Right ventricle myocardium superior (tissue), 1 donor: ENCODE data around the gene PDILT. TPM values are rescaled to one million over a fixed set of nuclear protein-coding genes. Genes with fewer than 3 reads are reported as not detected.

Experiments used
- ATAC-seq: fragments of 200-7000 bp; cut with Tn5 transposase; one replicate; pipeline ENCODE4 v1.9.1; 2020; ENCODE audit warnings: mild to moderate bottlenecking; ENCODE audit not compliant: poor library complexity
- DNase-seq: peaks from one replicate; pipeline ENCODE4 v3.0.0-alpha.2; 2020
- intact Hi-C: fragments of 100-400 bp; cut with DNase I; formaldehyde crosslinking; loops from one replicate; pipeline ENCODE4 v1.11.2; 2022
- total RNA-seq: library from RNA; stranded (reverse); fragmentation: NEBNext Ultra II Directional; extraction: Animal tissue kit (Norgen Biotek cat#: 25700); gene quantifications from one replicate; pipeline ENCODE4 v1.2.1, GENCODE V29; 2021
- donor health status: DM: no; HTN: yes; CAD: no; lungs with severe emphysema.

PDILT gene
- total RNA-seq, 1 donor from 2014 or later: not detected

DNA sequence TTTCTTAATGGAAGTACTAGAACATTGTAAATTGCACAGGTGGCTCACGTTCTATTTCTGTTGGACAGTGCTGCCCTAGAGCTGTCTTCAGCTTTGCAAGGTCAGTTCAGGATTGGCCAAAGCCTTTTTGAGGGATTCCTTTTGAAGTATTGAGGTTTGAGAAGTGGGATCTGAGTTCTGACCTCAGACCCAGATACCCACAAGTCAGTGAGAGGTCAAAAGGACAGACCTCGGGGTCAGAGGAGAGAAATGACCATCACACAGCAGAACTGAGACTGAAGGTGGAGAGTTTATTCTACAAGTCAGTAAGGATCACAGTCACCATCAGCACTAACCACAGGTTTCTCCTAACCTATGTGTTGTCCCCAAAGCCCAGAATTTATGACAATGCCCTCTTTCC is 6.5 kb upstream of the PDILT start:
- intact Hi-C loops: no loop called here
- DNase-seq: no peak
- ATAC-seq: no peak

DNA sequence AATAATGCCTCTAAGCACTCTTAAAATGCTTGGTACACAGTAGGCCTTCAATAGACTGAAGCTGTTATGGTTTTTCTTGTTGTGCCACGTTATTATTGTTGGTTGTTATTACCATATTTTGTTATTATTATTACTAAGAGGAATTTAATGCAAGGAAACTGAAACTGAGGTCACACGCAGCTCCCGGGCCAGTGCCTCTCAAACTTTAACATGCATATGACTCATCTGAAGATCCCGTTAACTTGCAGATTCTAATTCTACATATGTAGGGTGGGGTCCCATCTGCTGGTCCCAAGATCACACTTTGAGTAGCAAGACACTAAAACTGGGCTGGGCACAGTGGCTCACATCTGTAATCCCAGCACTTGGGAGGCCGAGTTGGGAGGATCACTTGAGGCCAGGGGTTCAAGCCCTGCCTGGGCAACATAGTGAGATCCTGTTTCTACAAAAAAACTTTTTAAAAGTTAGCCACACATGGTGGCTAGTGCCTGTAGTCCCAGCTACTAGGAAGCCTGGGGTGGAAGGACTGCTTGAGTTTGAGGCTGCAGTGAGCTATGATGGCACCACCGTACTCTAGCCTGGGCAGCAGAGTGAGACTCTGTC is 5.7 kb upstream of the PDILT start:
- ATAC-seq (peak; percentile 29), DNase-seq (no peak)
- intact Hi-C loops: no loop called here

DNA sequence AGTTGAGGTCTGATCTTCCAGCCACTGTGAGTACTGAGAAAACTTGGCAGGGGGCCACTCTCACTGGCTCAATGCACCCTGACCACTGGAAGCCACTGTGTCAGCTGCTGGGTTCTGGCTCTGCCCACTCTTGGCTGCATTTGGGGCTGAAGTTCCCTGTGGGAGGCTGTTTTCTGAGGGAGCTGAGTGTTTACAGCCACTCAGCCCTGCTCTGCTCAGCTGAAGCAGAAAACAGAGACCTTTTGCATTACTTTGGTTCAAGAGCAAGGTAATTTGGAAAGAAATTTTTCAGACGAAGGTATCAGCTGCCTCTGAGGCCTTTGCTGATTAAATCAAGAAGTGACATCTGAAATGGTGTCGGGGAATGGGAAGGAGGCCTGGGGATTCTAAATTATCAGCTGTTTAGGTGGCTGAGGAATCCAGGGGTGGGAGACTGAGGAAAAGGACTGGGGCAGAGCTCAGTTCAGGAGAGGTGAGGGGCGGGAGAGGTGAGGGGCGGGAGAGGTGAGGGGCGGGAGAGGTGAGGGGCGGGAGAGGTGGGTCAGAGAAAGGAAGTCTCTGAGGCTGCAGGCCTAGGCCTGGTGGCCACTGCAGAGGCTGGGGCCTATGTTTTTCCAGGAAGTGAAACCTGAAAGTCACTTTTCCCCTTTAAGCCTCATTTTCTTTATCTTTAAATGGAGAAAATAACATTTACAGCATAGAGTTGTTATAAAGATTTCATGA is 5.0 kb upstream of the PDILT start, which contains the start of gene ACSM5:
Gene ACSM5, plus strand, starts transcription at position 137 of the 723 bp plus-strand sequence. CDS start 1,951 bp downstream, outside the sequence.
- ATAC-seq: peak; percentile 82
- intact Hi-C loops: no loop called here
- DNase-seq: peak; percentile 77

DNA sequence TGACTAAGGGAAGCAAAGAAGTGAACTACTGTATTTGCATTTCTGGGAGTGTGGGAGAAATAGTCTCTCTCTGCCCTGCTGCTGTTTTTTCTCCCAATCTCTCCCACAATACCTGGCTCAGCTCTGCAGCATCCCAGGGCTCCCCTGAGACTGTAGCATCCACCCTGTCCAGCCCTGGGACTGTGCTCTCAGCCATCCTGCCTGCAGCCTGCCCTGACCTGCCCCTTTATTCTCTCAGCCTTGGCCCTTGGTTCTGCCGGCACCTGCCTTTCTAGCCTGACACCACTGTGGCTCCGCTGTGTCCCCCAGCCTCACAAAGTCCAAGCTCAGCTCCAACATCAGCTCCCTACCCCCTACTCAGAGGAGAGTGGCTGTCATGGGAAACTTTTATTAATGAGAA is 1.9 kb downstream of the PDILT start:
- ATAC-seq (no peak), DNase-seq (no peak)
- intact Hi-C loops: no loop called here

DNA sequence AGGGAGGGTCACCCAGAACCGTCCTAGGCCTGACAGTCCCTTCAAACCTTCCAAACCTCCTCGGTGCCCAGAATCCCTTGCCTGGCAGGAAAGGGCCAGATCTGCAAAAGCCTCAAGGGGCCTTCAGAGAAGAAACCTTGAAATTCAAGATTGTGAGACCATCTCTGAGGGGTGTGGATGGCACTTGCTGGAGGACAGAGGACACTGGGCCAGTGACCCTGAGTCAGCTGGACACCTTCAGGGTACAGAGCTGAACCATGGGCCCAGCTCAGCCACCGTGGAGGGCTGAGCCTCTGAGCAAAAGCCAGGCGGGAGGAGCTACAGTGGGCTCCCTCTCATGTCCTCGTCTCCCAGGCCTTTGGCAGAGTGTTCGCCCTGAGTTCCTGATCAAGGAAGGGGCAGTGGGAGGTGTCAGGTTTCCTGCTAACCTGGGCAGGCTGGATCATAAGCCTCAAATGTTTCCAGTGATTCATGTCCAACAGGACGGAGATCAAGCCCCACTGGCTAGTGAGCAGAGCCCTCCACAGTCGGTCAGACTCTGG is 3.0 kb downstream of the PDILT start:
- no peak for DNase-seq
- intact Hi-C loops: no loop called here
- no peak for ATAC-seq

DNA sequence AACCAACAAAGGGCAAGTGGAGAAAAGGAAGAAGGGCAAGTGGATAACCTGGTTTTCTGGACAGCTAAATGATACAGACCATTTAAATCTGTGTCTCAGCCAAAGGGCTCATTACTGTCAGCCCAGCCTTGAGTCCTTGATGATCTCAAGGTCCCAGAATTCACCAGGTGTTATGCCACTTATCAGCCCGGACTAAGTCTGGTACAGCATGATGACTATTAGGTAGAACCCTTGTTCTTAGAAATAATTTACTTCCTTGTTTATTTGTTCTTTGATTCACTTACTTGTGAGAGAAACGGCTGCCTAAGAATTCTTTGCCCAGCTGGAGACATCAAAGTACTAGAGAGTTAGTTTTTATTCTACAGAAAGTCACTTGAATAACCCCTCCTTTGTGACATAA is 3.5 kb downstream of the PDILT start:
- DNase-seq: no peak
- intact Hi-C loops: no loop called here
- no peak for ATAC-seq

DNA sequence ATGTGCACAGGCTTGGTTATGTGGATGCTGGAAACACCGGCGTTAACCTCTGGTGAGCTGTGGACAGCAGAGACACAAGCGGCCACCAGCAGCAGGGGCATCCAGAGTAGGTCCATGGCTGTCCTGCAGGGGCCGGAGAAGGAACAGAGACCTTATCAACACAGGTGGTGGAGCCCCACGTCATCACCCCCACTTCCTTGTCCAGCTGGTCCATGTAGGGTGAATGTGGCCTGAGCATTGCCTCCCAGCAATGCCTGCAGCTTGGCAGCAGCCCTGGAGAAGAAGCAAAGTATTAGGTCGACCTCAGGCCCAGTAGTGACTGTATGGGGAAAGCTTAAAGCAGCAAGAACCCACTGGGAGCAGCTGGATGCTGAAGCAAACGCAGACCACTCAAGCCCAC is 5.4 kb downstream of the PDILT start:
- no peak for ATAC-seq
- no peak for DNase-seq
- intact Hi-C loops: no loop called here

DNA sequence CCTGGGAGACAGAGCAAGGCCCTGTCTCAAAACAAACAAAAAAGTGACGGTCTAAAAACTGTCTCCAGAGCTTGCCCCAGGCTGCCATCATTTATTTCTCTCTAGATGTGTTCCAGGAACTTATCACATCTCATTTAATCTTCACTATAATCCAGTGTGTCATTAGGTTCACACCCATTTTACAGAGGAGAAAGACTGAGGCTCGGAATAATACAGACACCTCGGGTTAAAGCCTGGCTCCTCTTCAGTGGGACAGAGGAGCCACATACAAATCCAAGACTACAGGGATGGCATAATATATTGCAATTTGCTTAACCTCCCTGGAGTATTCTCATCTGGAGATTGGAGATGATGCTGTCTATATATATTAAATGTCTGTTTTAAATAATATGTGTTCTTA is 5.9 kb downstream of the PDILT start:
- intact Hi-C loops: no loop called here
- ATAC-seq: no peak
- DNase-seq: no peak

GRCh38 chr16:20397468-20398074 is 7.0 kb downstream of the PDILT start:
- no peak for DNase-seq
- ATAC-seq: no peak
- intact Hi-C loops: no loop called here

DNA sequence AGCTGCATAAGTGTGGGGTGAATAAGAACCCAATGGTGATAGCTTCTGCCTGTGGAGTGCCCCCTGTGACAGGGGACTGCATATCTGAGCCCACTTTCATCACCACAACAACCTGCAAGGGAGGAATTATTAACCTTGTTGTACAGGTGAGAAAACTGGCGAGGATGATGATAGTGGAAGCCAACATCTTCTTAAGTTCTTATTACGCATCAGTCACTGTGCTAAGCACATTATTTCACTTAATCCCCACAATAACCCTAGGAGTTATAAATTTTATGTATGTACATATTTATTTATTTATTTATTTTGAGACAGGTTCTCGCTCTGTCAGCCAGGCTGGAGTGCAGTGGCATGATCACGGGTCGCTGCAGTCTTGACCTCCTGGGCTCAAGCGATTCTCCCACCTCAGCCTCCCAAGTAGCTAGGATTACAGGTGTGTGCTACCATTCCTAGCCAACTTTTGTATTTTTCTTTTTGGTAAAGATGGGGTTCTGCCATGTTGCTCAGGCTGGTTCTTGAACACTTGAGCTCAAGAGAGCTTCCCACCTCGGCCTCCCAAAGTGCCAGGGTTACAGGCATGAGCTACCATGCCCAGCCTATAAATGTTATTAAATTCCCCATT is 7.6 kb downstream of the PDILT start:
- DNase-seq: no peak
- intact Hi-C loops: no loop called here
- no peak for ATAC-seq

- DNase-seq (no peak), ATAC-seq (no peak)
- intact Hi-C loops: no loop called here
Observed at GRCh38 chr16:20395946-20396345, 8.6 kb downstream of the PDILT start.

GRCh38 chr16:20393801-20394577 is 10.5 kb downstream of the PDILT start:
- DNase-seq (no peak), ATAC-seq (peak; percentile 27)
- intact Hi-C loops: no loop called here

DNA sequence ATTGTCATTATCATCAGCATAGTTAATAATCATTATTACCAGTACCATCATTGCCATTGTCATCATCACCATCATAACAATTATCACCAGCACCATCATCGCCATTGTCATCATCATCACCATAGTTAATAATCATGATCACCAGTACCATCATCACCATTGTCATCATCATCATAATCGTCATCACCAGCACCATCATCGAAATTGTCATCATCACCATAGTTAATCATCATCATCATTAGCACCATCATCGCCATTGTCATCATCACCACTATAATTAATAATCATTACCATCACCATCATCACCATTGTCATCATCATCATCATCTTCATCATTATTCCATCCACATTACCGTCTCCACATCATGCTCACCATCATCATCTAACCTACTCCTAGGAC is 13.5 kb downstream of the PDILT start:
- intact Hi-C loops: no loop called here
- ATAC-seq (no peak), DNase-seq (no peak)

DNA sequence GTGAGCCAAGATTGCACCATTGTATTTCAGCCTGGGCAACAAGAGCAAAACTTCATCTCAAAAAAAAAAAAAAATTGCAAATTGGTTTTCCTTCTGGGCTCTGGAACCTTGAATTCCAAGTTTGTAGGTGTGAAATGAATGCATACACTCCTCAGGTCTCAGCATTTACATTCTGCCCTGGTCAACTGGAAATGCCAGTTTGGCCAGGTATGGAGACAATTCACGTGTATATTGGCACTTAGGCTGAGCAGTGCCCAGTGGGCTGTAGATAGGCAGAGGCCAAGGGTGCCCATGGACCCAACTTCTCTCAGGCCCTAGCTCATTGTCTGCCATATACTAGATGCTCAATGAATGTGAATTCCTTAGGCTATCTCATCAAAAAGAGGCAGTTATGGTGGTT is 15.7 kb downstream of the PDILT start:
- DNase-seq: no peak
- intact Hi-C loops: loop anchor here (5.0 kb wide), 1 partner anchor 482 kb away; no protein-coding TSS in a partner anchor
- ATAC-seq: no peak

- intact Hi-C loops: loop anchor here (5.0 kb wide), 1 partner anchor 481 kb away; no protein-coding TSS in a partner anchor
- ATAC-seq: no peak
- no peak for DNase-seq
Observed at GRCh38 chr16:20387978-20388377, 16.6 kb downstream of the PDILT start.

- peak; percentile 74 for ATAC-seq
- peak; percentile 77 for DNase-seq
Observed at GRCh38 chr16:20385844-20386832, 18.4 kb downstream of the PDILT start.

More at GRCh38 chr16:20385844-20386832, 18.4 kb downstream of the PDILT start:
- intact Hi-C loops: loop anchor here (5.0 kb wide), 1 partner anchor 479 kb away; no protein-coding TSS in a partner anchor
